Esophagus muscularis mucosa (tissue), 3 donors: ENCODE data around the gene LAMA5.

Experiments used
- POLR2A ChIP-seq: fragments of 450-650 bp; IDR thresholded peaks from one replicate; pipeline ENCODE4 v1.6.1; 2017; ENCODE audit warnings: antibody characterized with exemption, moderate library complexity, mild to moderate bottlenecking, low read depth
- TF ChIP-seq, protein P1 (sequence below), 3 experiments: fragments of 200-600 bp in 2 of 3; fragments of 450-650 bp in 1 of 3; sonication (generic) in 2 of 3; IDR thresholded peaks; one replicate each; pipeline ENCODE4 v1.5.1; 2017 to 2019; ENCODE audit warnings: antibody characterized with exemption in 3 of 3, mild to moderate bottlenecking in 2 of 3, moderate library complexity in 1 of 3

DNA sequence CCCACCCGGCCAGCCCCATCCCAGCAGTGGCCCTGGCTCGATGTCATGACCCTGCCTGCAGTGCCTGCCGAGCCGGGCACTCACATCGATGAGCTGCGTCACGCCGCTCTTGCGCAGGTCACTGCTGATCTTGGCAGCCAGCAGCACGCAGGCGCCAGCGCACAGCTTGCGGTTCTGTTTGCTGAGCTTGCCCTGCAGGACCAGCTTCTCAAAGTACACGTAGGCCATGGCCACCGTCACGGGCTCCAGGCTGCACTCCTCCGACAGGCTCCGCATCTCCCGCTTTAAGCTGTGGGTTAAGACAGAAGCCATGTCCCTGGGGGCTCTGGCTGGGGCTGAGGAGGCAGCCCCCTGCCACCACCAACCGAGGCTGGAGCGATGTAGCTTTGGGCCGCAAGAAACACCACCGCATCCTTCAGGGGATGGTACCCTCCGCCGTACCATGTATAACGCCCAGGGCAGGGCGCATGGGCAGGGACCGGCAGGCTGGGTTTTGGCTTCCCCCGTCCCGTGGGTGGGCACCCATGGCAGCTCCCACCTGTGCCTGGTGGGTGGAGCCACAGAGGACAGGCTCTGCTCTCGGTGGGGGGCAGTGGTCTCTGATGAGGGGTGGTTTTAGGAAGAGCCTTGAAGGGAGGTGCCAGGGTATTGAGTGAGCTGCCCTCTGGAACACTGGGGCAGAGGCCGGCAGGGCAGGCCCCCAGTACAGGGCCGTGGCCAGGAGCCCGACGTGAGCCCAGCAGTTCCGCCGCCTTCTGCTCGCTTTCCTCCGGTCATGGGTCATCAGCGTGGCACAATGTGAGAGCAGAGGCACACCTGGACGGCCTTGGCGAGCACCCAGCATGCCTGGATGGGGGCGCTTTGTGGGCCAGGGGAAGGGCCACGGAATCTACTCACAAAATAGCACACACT lies 24.3 kb upstream of the LAMA5 start:
- no peak for TF ChIP-seq POLR2A
- TF ChIP-seq, protein P1, sequence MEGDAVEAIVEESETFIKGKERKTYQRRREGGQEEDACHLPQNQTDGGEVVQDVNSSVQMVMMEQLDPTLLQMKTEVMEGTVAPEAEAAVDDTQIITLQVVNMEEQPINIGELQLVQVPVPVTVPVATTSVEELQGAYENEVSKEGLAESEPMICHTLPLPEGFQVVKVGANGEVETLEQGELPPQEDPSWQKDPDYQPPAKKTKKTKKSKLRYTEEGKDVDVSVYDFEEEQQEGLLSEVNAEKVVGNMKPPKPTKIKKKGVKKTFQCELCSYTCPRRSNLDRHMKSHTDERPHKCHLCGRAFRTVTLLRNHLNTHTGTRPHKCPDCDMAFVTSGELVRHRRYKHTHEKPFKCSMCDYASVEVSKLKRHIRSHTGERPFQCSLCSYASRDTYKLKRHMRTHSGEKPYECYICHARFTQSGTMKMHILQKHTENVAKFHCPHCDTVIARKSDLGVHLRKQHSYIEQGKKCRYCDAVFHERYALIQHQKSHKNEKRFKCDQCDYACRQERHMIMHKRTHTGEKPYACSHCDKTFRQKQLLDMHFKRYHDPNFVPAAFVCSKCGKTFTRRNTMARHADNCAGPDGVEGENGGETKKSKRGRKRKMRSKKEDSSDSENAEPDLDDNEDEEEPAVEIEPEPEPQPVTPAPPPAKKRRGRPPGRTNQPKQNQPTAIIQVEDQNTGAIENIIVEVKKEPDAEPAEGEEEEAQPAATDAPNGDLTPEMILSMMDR (IDR thresholded peaks at IDR 0.05) = no peak
